K562 (cell line): Measurements from ENCODE around the gene DTWD2. TPM values are rescaled to one million over a fixed set of nuclear protein-coding genes. Genes with fewer than 3 reads are reported as not detected.
A peak's percentile ranks its signal among the peaks of the same experiment; 100 is the strongest.

Source experiments
- ATF1 ChIP-seq, 2 experiments: fragments of 450-650 bp in 1 of 2; IDR thresholded peaks; 2 replicates each; pipeline ENCODE4 v1.6.1; 2016; ENCODE audit warnings: missing compliant biosample characterization in 1 of 2, missing genetic modification characterization in 1 of 2
- CCNT2 ChIP-seq: IDR thresholded peaks from 2 replicates; pipeline ENCODE4 v1.6.1; 2011; ENCODE audit warnings: borderline replicate concordance, low read depth, mild to moderate bottlenecking, moderate library complexity, mixed read lengths, low read length; ENCODE audit not compliant: insufficient read length; ENCODE audit errors: extremely low read depth
- CEBPG ChIP-seq, 3 experiments: fragments of 200-800 bp in 1 of 3; sonication (Bioruptor generic) in 1 of 3; sonication (generic) in 1 of 3; formaldehyde crosslinking in 1 of 3; IDR thresholded peaks in 2 of 3; conservative IDR thresholded peaks in 1 of 3; 2 replicates each; pipeline versions ENCODE4 v1.6.1 to v1.8.0; 2016 to 2022; ENCODE audit warnings: missing compliant biosample characterization in 2 of 3, missing genetic modification characterization in 2 of 3, mild to moderate bottlenecking in 1 of 3, missing genetic modification reagents in 1 of 3
- FOS ChIP-seq: IDR thresholded peaks from 3 replicates; pipeline ENCODE4 v1.6.1; 2011; ENCODE audit not compliant: insufficient read length; ENCODE audit errors: extremely low read depth
- HDAC2 ChIP-seq: fragments of 450-650 bp; IDR thresholded peaks from 2 replicates; pipeline ENCODE4 v1.6.1; 2016; ENCODE audit warnings: mild to moderate bottlenecking
- HES1 ChIP-seq: fragments of 450-650 bp; IDR thresholded peaks from 2 replicates; pipeline ENCODE4 v1.6.1; 2016; ENCODE audit warnings: low read depth, mild to moderate bottlenecking, moderate library complexity
- HNRNPL ChIP-seq: fragments of 200-400 bp; formaldehyde crosslinking; IDR thresholded peaks from 2 replicates; pipeline ENCODE4 v1.6.1; 2017; ENCODE audit warnings: low read depth, mild to moderate bottlenecking, low read length
- MYBL2 ChIP-seq, 2 experiments: fragments of 450-650 bp in 1 of 2; sonication (generic) in 1 of 2; formaldehyde crosslinking in 1 of 2; IDR thresholded peaks; 2 replicates each; pipeline versions ENCODE4 v1.6.1 to v1.8.1; 2017 to 2022; ENCODE audit warnings: borderline replicate concordance in 1 of 2, inconsistent platforms in 1 of 2, low read depth in 1 of 2, mild to moderate bottlenecking in 1 of 2, missing genetic modification reagents in 1 of 2, moderate library complexity in 1 of 2
- NEUROD1 ChIP-seq: fragments of 150-350 bp; IDR thresholded peaks from 2 replicates; pipeline ENCODE4 v1.6.1; 2014; ENCODE audit warnings: borderline replicate concordance, low read length, low read depth; ENCODE audit not compliant: partially characterized antibody
- NFE2L1 ChIP-seq: fragments of 450-650 bp; IDR thresholded peaks from 2 replicates; pipeline ENCODE4 v1.6.1; 2016; ENCODE audit warnings: missing genetic modification characterization, low read depth, mild to moderate bottlenecking, missing compliant biosample characterization, moderate library complexity, borderline replicate concordance
- NFRKB ChIP-seq: fragments of 450-650 bp; IDR thresholded peaks from 2 replicates; pipeline ENCODE4 v1.6.1; 2016; ENCODE audit warnings: low read depth
- SFPQ ChIP-seq: fragments of 200-400 bp; formaldehyde crosslinking; IDR thresholded peaks from 2 replicates; pipeline ENCODE4 v1.6.1; 2017; ENCODE audit warnings: mild to moderate bottlenecking, low read depth, low read length, moderate library complexity
- SMAD1 ChIP-seq: fragments of 150-350 bp; IDR thresholded peaks from 2 replicates; pipeline ENCODE4 v1.6.1; 2014; ENCODE audit warnings: low read length, low read depth; ENCODE audit not compliant: partially characterized antibody
- SMAD2 ChIP-seq: fragments of 150-350 bp; IDR thresholded peaks from 2 replicates; pipeline ENCODE4 v1.6.1; 2014; ENCODE audit warnings: low read depth, mild to moderate bottlenecking, low read length
- TRIM24 ChIP-seq, 2 experiments: fragments of 450-650 bp; IDR thresholded peaks; 2 replicates each; pipeline ENCODE4 v1.6.1; 2016
- TRIM28 ChIP-seq: fragments of 450-650 bp; IDR thresholded peaks from 2 replicates; pipeline ENCODE4 v1.6.1; 2017
- ZBTB9 ChIP-seq: fragments of 450-650 bp; formaldehyde crosslinking; IDR thresholded peaks from 2 replicates; pipeline ENCODE4 v1.4.0; 2020; ENCODE audit warnings: mild to moderate bottlenecking, moderate library complexity
- ZKSCAN8 ChIP-seq: fragments of 200-800 bp; sonication (Bioruptor generic); IDR thresholded peaks from 2 replicates; pipeline ENCODE4 v1.6.1; 2016; ENCODE audit warnings: missing genetic modification characterization, missing compliant biosample characterization
- ZSCAN32 ChIP-seq: fragments of 450-650 bp; formaldehyde crosslinking; IDR thresholded peaks from 2 replicates; pipeline ENCODE4 v1.4.0; 2020; ENCODE audit warnings: mild to moderate bottlenecking, moderate library complexity
- polyA plus RNA-seq, 8 experiments: library from polyadenylated mRNA; depleted of rRNA in 4 of 8; stranded (reverse) in 5 of 8; unstranded in 3 of 8; fragments of >200 nt; fragmentation: Nextera tagmentation in 2 of 8; fragmentation: Illumina TruSeq in 1 of 8; extraction: Ambion mirVana in 2 of 8; extraction: Trizol in 1 of 8; gene quantifications; 2 replicates each; pipeline versions ENCODE4 v1.2.1 to v1.2.3, GENCODE V29; 2011 to 2014; ENCODE audit warnings: inconsistent platforms in 1 of 8, missing spikeins in 1 of 8
- total RNA-seq, 7 experiments: library from RNA; depleted of rRNA in 6 of 7; stranded (reverse); fragments of >200 nt in 6 of 7; fragmentation: Illumina TruSeq in 2 of 7; extraction: Trizol in 2 of 7; gene quantifications; 2 replicates each; pipeline versions ENCODE4 v1.2.1 to v1.2.3, GENCODE V29; 2011 to 2021; ENCODE audit warnings: low replicate concordance in 1 of 7
- TF ChIP-seq, protein P1 (sequence below), 2 experiments: fragments of 450-650 bp; conservative IDR thresholded peaks; 2 replicates each; pipeline ENCODE4 v1.6.1; 2017; ENCODE audit warnings: mild to moderate bottlenecking in 2 of 2, moderate library complexity in 2 of 2

Gene DTWD2
- total and polyA plus RNA-seq, 9 of the 15 experiments (the other 6 are each of a cell fraction or from before 2014, with no cell fraction given) = 0.99 to 10.8 (median 4.1) TPM

DNA sequence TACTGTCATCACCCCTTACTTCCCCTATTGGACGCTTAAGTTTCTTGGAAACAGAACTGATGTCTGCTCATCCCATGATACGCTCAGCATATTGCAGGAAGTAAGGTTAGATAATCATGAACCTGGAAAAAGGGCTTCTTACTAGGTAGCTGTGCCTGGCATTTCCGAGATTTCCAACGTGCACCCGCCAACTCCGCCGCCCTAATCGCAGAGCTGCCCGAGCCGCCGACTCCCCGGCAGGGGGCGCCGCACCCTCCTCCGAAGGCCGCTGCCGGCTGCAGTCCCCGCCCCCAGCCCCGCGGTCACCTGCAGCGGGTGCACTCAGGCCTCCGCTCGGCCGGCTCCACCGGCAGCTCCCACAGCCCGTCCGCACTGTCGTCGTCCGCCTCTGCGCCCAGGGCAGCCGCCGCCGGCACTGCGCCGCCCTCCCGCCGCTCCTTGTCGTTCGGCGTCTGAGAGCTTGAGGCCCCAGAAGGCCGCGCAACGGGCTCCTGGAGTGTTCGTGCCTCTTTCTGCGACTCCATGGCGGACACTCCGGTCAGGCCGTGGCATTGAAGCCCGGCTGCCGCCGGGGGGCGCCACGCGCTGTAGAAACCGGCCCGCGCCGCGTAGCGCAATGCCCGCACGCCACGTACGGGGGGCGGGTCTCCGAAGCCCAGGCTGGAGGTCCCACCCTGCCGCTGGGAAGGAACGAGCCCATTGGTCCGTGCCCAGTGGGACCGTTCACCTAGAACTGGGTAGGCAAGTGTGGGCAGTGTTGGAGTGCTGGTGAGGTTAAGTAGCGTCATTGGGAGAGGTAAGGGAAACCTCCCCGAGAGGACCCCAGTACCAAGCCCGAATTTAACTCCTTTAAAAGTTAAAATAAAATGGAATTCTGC is at the start of gene DTWD2 (continued):
- peak; percentile 88 for TF ChIP-seq HNRNPL
- peak; percentile 21; the same call in 1 of the 2 replicates for TF ChIP-seq TRIM28
- TF ChIP-seq NFE2L1 (tag) = no peak
- TF ChIP-seq, protein P1, sequence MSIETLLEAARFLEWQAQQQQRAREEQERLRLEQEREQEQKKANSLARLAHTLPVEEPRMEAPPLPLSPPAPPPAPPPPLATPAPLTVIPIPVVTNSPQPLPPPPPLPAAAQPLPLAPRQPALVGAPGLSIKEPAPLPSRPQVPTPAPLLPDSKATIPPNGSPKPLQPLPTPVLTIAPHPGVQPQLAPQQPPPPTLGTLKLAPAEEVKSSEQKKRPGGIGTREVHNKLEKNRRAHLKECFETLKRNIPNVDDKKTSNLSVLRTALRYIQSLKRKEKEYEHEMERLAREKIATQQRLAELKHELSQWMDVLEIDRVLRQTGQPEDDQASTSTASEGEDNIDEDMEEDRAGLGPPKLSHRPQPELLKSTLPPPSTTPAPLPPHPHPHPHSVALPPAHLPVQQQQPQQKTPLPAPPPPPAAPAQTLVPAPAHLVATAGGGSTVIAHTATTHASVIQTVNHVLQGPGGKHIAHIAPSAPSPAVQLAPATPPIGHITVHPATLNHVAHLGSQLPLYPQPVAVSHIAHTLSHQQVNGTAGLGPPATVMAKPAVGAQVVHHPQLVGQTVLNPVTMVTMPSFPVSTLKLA (conservative IDR thresholded peaks at IDR 0.05) = peak; percentile 69 to 83; a peak in 3 of 4 replicates
- TF ChIP-seq ZSCAN32 (CRISPR knock-in tag) = no peak
- TF ChIP-seq CCNT2 = peak; percentile 82
- TF ChIP-seq HES1 = no peak
- TF ChIP-seq SMAD1 = no peak
- no peak for TF ChIP-seq FOS
- no peak for TF ChIP-seq HDAC2
- TF ChIP-seq NEUROD1 = peak; percentile 21
- TF ChIP-seq ATF1 (CRISPR knock-in tag; IDR thresholded peaks at IDR 0.05) = no peak
- TF ChIP-seq ATF1 (tag; IDR thresholded peaks at IDR 0.05) = peak; percentile 94
- no peak for TF ChIP-seq ZKSCAN8 (CRISPR knock-in tag)
- peak; percentile 78; the same call in 1 of the 2 replicates for TF ChIP-seq ZBTB9 (CRISPR knock-in tag)
- TF ChIP-seq SFPQ = no peak
- TF ChIP-seq SMAD2 = no peak
- 0 out of 2 replicates have a peak, but pooled peaks have one; percentile 37 for TF ChIP-seq NFRKB
- no peak for TF ChIP-seq MYBL2 (IDR thresholded peaks at IDR 0.05; ENCODE audit: low read depth)
- no peak for TF ChIP-seq MYBL2 (CRISPR knock-in tag; IDR thresholded peaks at IDR 0.05; ENCODE audit: borderline replicate concordance)
- TF ChIP-seq TRIM24 (IDR thresholded peaks at IDR 0.05) = peak in 1 of 2 experiments; percentile 48; a peak in 1 of 4 replicates
- TF ChIP-seq CEBPG (CRISPR knock-in tag; IDR thresholded peaks at IDR 0.05) = peak; percentile 19; the same call in 1 of the 2 replicates
- no peak for TF ChIP-seq CEBPG (tag; conservative IDR thresholded peaks at IDR 0.05 in 1 of 2, IDR thresholded peaks at IDR 0.05 in 1 of 2)
